Stimulated activated CD8-positive, alpha-beta memory T cell treated with anti-CD3 and anti-CD28 coated beads, Interleukin-4, amount 100 ng/mL, for 1 hour (primary cell): ENCODE measurements around the gene GDPD5.

Experiments used
- DNase-seq, 2 donors: peaks; one replicate each; pipeline ENCODE4 v3.0.0-alpha.2; 2020; ENCODE audit warnings: low read depth in 2 of 2, low spot score in 1 of 2

The GDPD5 gene, protein sequence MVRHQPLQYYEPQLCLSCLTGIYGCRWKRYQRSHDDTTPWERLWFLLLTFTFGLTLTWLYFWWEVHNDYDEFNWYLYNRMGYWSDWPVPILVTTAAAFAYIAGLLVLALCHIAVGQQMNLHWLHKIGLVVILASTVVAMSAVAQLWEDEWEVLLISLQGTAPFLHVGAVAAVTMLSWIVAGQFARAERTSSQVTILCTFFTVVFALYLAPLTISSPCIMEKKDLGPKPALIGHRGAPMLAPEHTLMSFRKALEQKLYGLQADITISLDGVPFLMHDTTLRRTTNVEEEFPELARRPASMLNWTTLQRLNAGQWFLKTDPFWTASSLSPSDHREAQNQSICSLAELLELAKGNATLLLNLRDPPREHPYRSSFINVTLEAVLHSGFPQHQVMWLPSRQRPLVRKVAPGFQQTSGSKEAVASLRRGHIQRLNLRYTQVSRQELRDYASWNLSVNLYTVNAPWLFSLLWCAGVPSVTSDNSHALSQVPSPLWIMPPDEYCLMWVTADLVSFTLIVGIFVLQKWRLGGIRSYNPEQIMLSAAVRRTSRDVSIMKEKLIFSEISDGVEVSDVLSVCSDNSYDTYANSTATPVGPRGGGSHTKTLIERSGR

DNA sequence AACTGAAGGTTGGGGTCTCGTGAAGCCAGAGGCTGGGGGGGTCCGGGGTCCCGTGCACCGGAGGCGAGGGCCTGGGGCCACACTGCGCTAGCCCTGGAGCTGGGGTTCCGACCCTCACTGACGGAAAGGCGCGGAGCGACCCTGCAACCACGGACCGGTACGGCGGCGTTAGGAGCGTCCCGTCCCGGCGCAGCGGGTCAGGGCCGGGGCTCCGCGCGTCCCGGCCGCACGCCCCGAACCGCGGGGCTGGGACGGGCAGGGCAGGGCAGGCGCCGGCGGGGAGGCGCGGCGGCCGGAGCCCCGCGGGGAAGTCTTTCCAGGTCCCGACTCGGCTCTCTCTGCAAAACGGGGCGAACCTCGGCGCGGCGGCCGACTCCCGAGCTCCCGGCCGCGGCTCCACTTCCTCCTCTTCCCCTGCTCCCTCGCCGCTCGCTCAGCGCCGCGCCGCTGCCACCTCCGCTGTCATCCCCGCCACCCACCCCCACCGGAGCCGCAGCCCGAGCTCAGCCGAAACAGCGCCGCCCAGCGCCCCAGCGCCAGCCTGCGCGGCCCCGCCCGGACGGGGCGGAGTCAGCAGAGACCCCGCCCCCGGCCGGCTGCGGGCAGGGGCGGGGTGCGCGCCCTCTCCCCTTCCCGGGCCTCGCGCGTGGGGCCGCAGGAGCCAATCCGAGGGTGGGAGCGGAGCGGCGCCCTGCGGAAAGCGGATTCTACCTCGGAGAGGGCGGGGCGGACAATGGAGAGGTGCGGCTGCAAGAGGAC lies at the start of gene GDPD5:
Gene GDPD5 (minus strand): TSS at position 509 of the 759 bp plus-strand sequence. CDS start 48,206 bp downstream, outside the sequence.
- DNase-seq, result peak; percentile 40 to 64

DNA sequence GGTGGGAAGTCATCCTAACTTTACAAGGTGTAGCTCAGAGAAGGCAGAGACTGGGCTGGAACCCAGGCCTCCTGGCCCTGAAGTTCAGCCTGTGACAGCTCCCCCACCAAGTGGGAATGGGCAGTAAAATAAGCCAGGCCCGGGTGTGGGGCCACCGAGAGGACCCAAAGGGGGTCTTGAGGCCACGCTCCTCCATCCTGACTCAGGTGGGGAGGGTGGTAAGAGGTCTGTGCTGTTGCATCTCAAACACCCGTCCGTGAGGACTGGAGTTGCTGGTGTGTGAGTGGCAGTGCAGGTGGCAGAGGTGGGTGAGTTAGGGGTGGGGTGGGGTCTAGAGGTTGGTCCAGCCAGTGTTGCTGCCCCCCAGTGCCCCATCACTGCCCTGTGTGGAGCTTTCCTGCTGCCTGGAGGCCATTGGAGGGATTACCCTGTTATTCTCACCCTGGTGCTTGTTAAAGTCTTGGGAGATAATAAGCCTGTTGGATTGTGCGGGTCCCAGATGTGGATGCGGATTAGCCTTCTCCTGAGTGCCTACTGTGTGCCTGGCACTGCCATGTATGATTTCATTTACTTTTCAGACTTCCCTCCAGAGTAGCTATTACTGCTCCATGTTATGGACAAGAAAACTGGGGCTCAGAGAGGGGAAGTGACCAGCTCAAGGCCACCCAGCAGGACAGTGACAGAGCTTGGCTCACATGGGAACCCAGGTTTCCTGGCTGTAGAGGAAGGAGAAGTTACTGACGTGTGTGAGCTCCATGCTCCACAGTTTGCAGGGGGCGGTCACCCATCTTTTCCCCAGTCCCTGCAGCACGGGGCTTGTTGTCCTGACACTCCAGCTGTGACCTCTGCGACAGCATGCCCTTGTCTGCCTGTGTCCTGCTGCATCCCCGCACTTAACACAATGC lies 49.2 kb upstream of the GDPD5 start:
- DNase-seq, result no peak

DNA sequence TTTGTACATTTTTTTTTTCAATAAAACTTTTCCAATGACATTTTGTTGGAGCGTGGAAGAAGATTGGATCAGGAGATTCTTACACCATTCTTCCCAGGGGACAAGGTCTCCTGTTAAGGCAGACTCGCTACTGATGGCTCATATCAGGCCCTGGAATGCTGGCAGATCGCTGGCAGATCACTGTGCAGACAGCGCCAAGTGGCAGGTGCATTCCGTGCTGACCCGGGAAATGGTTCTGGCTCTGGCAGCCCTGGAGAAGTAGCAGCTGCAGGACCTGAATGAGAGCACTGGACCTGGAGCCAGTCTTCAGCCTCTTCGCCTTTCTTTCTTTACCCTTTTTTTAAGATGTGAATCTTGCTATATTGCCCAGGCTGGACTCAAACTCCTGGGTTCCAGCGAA lies 47.0 kb upstream of the GDPD5 start:
- DNase-seq, result no peak

DNA sequence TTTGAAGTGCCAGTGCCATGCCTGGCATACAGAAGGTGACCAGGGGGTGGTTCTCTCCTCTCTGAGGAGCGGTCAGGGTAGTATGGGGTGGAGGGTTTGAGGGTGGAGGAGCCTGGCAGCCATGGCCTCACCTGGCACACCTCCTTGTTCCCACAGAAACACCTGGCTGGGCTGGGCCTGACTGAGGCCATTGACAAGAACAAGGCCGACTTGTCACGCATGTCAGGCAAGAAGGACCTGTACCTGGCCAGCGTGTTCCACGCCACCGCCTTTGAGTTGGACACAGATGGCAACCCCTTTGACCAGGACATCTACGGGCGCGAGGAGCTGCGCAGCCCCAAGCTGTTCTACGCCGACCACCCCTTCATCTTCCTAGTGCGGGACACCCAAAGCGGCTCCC lies 45.9 kb upstream of the GDPD5 start:
- no peak for DNase-seq

DNA sequence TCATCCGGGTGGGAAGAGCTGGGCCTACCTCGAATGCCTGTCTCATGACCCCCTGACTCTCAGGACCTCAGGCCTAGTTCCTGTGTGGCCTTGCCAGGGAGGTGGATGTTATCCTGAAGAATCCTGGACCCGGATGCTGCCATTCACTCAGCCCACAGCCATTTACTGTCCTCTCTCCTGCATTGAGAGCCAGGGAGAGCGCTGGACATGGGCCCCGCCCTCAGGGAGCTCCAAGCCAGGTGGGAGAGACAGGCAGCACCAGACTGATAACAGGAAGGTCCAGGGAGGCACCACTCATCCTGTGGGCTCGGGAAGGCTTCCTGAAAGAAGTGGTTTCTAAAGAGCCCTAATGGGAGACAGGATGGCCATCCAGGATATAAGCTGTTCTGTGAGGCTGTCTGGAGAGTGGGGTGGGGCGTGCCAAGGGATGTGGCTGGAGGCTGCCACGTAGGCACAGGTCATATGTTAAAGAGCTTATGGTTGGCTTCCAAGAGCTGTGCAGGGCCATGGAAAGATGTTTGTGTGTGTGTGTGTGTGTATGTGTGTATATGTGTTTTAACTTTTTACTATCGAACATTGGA lies 44.9 kb upstream of the GDPD5 start:
- DNase-seq, result no peak

DNA sequence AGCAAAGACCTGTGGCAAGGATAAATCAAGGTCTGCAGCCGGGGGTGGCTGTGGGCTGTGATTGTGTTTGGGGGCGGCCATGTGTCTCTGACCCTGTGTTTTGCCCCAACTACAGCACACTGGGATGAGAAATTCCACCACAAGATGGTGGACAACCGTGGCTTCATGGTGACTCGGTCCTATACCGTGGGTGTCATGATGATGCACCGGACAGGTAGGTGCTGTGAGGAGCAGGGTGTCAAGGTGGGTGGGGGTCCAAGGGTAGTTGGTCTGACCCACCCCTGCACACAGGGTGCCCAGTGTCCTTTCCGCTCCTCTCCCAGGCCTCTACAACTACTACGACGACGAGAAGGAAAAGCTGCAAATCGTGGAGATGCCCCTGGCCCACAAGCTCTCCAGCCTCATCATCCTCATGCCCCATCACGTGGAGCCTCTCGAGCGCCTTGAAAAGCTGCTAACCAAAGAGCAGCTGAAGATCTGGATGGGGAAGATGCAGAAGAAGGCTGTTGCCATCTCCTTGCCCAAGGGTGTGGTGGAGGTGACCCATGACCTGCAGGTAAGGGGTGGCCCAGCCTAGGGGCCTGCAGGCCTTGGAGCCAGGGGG lies 43.0 kb upstream of the GDPD5 start:
- DNase-seq, result no peak

DNA sequence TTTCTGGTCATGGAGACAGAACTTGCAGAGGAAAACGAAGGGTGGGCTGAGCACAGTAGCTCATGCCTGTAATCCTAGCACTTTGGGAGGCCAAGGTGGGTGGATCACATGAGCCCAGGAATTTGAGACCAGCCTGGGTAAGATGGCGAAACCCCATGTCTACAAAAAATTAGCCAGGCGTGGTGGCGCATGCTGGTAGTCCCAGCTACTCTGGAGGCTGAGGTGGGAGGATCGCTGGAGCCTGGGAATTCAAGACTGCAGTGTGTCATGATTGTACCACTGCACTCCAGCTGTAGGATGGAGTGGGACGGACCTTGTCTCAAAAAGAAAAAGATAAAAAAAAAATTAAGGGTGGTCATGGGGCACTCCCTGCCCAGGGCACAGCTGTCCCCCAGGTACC lies 42.2 kb upstream of the GDPD5 start:
- DNase-seq, result no peak

DNA sequence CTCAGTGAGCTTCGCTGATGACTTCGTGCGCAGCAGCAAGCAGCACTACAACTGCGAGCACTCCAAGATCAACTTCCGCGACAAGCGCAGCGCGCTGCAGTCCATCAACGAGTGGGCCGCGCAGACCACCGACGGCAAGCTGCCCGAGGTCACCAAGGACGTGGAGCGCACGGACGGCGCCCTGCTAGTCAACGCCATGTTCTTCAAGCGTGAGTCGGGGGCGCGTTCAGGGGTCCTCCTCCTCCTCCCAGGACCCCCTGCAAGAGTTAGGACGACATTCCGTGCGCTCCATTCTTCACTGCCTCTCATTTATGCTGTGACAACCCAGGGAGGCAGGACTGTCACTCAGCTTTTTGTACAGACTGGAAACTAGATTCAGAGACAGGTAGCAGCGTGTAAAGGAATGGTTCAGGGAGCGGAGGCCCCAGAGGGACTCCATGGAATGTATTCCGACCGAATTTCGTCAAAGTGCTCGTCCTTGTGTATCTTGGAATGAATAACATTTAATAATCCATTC lies 41.1 kb upstream of the GDPD5 start:
- no peak for DNase-seq

DNA sequence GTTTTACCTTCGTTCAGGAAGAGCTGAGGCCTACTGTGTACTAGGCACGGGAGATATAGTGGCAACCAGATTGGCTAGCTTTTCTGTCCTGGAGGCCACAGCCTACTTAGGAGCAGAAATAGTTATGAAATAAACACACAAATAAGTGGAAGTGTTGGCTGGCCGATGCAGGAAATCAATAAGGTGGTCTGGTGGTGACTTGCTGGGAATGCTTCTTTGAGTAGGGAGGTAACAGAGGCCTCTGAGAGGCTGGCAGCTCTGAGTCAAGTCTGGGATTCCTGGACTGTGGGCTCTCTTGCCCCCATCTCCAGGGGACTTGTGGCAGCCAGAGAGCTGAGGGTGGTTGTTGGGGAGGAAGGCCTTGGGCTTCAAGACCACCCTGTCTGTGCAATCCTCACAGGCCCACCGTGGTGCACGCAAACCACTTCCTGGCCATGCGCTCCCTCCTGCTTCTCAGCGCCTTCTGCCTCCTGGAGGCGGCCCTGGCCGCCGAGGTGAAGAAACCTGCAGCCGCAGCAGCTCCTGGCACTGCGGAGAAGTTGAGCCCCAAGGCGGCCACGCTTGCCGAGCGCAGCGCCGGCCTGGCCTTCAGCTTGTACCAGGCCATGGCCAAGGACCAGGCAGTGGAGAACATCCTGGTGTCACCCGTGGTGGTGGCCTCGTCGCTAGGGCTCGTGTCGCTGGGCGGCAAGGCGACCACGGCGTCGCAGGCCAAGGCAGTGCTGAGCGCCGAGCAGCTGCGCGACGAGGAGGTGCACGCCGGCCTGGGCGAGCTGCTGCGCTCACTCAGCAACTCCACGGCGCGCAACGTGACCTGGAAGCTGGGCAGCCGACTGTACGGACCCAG lies 40.4 kb upstream of the GDPD5 start:
- DNase-seq, result no peak

DNA sequence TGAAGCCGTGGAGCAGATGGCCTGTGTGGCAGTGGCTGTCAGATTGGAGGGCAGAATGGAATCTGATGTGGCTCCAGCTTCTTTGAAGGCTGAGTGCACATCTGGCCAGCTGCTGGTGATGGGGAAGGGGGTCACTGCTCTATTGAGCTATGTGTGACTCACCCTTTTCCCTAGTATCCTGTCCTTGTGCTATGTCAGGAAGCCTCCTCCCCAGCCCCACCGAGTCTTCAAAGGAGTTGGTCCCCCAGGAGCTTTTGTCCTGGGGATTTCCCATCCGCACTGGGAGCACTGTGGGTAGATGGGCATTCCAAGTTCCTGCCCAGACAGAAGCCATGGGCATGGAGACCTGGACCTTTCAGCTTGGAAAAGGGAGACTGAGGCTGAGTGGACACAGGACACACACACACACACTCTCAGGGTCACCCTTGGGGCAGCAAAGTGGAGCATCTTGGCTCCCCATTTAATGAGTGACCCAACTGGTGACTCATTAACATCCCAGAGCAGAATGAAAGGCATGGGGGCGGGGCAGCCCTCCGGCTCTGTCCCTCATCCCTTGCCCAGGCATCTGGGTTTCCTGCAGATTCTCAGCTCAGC lies 39.6 kb upstream of the GDPD5 start:
- no peak for DNase-seq

DNA sequence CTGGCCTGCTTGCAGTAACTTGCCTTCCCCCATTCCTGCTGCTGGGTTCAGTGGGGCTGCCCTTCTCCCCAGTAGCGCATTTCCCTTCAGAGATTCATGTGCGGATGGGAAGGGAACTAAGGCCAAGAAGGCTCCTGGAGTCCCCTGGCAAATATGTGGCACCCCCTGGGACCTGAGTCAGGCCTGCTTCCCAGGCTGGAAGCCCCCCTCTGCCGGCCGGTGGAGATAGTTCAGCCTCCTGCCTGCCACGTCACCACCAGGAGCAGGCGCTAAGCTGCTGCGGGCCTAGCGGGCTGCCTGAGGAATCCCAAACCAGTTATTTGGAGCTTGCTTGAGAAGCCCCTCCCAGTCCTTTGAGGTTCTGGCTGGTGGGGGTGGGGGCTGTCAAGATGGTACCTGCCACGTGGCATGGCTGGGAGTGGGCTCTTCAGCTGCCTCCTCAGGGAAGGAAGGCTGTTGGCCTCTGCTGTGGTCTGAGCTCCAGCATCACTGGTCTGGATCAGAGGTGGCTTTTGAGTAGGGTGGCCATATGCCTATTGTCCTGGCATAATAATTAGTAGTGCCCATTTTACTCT lies 38.3 kb upstream of the GDPD5 start:
- DNase-seq, result no peak

DNA sequence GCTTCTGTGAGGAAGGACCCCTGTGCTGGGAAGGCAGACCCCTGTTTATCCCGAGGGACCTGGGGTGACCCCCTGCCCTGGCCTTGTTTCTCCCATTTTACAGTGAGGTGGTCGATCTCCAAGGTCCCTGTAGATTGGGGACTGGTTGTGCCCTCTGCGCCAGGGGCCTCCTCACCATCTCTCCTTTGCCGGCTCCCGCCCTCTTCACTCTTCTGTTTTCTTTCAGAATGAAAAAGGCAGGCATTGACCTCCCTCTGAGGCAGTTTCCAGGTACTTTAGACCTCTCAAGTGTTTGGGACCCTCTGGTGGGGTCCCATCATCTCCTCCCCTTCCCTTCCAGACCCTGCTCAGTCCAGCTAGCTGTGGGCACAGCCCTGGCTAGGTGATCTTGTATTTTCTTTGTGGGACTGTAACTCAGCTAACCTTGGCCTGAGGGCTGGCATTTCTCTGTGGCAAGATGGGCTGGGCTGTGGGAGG lies 37.8 kb upstream of the GDPD5 start:
- DNase-seq, result no peak

DNA sequence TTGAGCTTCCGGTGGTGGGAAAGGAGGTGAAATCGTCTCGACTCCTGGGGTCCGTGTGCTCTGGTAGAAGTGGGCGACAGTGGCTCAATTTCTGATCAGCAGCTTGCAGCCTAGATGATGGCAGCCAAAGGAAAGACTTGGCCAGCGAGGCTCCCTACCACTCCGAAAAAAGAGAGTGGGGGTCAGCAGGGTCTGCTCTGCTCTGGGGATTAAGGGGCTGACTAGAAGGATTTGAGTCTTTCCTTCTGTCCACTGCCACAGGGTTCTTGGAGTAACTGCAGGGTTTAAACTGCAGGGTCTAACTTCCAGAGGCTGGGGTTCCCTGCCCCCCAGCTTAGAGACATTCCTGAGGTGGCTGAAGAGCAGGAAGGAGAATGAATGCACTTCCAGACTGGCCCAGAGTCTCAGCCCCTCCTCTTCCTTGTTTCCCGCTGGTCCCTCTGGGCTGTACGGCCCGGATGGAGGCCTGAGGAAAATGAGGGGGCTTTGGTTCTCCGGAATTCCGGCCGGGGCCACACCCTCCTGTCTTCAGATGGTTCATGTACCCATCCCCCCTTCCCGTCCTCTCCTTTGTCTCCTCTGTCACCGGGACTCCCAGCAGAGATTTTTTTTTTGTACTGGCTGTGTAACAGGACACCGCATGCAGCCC lies 37.2 kb upstream of the GDPD5 start:
- no peak for DNase-seq

DNA sequence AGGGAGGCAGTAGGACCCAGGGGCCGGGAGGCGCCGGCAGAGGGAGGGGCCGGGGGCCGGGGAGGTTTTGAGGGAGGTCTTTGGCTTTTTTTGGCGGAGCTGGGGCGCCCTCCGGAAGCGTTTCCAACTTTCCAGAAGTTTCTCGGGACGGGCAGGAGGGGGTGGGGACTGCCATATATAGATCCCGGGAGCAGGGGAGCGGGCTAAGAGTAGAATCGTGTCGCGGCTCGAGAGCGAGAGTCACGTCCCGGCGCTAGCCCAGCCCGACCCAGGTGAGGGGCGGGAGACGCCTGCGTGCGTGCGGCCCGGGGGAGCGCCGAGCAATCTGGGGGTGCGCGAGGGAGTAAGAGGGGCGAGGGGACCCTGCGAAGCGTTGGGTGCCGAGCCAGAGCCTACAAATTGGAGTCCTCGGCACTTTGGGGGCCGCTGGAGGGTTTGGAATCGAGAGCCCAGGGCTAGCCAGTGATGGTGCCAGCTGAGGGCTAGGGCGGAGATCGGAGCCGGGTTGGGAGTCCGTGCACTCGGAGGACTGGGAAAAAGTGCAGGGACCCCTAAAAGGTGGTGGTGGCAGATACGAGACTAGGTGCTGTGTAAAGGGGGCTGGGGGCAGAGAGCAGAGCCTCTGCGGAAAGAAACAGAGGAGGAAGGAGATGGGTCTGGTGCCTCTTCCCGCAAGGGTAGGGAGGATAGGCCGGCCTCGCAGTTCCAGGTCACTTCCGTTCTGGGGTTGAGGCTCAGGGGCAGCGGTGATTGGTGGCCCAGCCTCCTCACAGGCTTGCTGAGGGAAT lies 36.5 kb upstream of the GDPD5 start, which contains the start of gene SERPINH1:
Gene SERPINH1 (plus strand): TSS at position 206 of the 788 bp plus-strand sequence. CDS start 4,097 bp downstream, outside the sequence.
- DNase-seq, result peak; percentile 22 to 23

DNA sequence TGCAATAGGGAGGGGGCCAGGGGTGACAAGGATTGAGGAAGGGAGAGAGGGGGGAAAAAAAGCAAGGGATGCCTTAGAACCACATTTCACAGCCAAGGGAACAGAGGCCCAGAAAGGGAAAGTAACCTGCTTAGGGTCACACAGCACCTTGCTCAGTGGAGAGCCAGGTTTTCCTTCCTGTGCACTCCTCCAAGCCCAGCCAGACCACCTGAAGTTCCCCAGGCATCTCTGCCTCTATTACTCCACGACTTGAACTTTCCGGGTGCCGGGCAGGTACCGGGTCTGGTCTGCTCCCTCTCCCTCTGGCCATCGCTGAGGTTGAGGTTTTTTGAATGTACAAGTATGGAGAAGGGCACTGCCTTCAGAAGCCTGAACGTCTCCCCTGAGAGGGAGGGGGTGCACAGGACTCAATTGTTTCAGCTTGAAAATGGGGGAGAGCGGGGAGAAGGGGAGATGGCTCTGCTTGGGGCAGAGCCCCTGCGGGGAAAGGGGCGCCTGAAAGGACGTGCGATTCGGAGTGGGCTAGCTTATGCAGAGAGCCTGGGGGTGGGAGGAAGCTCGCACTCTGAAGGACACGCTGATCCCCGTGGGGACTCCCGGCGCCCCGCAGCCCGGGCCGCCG lies 35.8 kb upstream of the GDPD5 start:
- no peak for DNase-seq

DNA sequence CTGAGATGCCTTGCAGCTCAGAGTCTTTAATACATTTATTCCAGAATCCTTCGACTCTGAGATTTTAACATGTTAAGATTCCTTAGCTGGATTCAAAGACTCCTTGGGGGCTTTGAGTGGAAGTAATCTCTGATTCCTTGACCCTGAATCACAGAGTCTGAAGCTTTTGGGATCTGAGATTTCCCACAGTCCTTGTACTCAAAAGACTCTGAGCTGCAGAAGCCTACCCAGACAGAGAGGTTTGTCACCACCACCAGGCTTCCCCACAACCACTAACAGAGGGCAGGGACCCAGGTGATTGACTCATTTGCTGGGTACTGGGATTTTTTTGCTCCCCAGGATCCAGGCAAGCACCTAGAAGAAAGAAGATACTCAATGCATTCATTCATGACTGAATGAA lies 34.9 kb upstream of the GDPD5 start:
- DNase-seq, result no peak
